Astrocyte (in vitro differentiated cells and primary cell): ENCODE data around the gene PDE6H. TPM values are rescaled to one million over a fixed set of nuclear protein-coding genes. Genes with fewer than 3 reads are reported as not detected.

Experiments
- DNase-seq: peaks from one replicate; pipeline ENCODE4 v3.0.0-alpha.2; 2010; ENCODE audit warnings: low read depth
- FAIRE-seq: peaks from 2 replicates; lab custom pipeline; 2011; peaks lifted over from hg19 to GRCh38; lab: Jason Lieb, UNC
- H2AFZ ChIP-seq: 2 replicates; pipeline ENCODE4 v1.6.0; 2012; ENCODE audit warnings: low read depth, low read length, inconsistent platforms
- H3K27ac ChIP-seq: 2 replicates; pipeline ENCODE4 v1.5.1; 2011; ENCODE audit warnings: low read depth, low read length, inconsistent platforms
- H3K27me3 ChIP-seq: 2 replicates; pipeline ENCODE4 v1.6.0; 2011; ENCODE audit warnings: low read length, inconsistent platforms; ENCODE audit not compliant: insufficient read depth
- H3K36me3 ChIP-seq: 2 replicates; pipeline ENCODE4 v1.5.1; 2011; ENCODE audit warnings: low read length, inconsistent platforms; ENCODE audit not compliant: insufficient read depth
- H3K4me1 ChIP-seq: 2 replicates; pipeline ENCODE4 v1.5.1; 2011; ENCODE audit warnings: low read length, inconsistent platforms; ENCODE audit not compliant: insufficient read depth
- H3K4me2 ChIP-seq: 2 replicates; pipeline ENCODE4 v1.6.0; 2012; ENCODE audit warnings: low read length, inconsistent platforms
- H3K4me3 ChIP-seq: 2 replicates; pipeline ENCODE4 v1.5.1; 2011; ENCODE audit warnings: low read depth, mild to moderate bottlenecking, low read length, inconsistent platforms; ENCODE audit not compliant: insufficient read depth
- H3K79me2 ChIP-seq: 2 replicates; pipeline ENCODE4 v1.6.0; 2012; ENCODE audit warnings: mild to moderate bottlenecking, low read length, inconsistent platforms; ENCODE audit not compliant: insufficient read depth
- H3K9ac ChIP-seq: 2 replicates; pipeline ENCODE4 v1.6.0; 2012; ENCODE audit warnings: mild to moderate bottlenecking, low read length, inconsistent platforms
- H3K9me3 ChIP-seq: 2 replicates; pipeline ENCODE4 v1.5.1; 2012; ENCODE audit warnings: low read depth, mild to moderate bottlenecking, low read length, inconsistent platforms; ENCODE audit not compliant: insufficient read depth
- H4K20me1 ChIP-seq: 2 replicates; pipeline ENCODE4 v1.6.0; 2012; ENCODE audit warnings: low read length, inconsistent platforms; ENCODE audit not compliant: insufficient read depth
- H3K27ac Mint-ChIP-seq: one replicate; pipeline ENCODE4 v1.8.0; 2021; ENCODE audit warnings: mild to moderate bottlenecking, mixed read lengths; ENCODE audit not compliant: unreplicated experiment
- H3K27me3 Mint-ChIP-seq: one replicate; pipeline ENCODE4 v1.8.0; 2021; ENCODE audit warnings: low read depth, mixed read lengths; ENCODE audit not compliant: unreplicated experiment
- H3K36me3 Mint-ChIP-seq: one replicate; pipeline ENCODE4 v1.8.0; 2021; ENCODE audit warnings: low read depth, mixed read lengths; ENCODE audit not compliant: unreplicated experiment
- H3K4me1 Mint-ChIP-seq: one replicate; pipeline ENCODE4 v1.8.0; 2021; ENCODE audit warnings: low read depth, mixed read lengths; ENCODE audit not compliant: unreplicated experiment
- H3K4me3 Mint-ChIP-seq: one replicate; pipeline ENCODE4 v1.8.0; 2021; ENCODE audit warnings: mild to moderate bottlenecking, moderate library complexity, mixed read lengths; ENCODE audit not compliant: unreplicated experiment
- H3K9me3 Mint-ChIP-seq: one replicate; pipeline ENCODE4 v1.8.0; 2021; ENCODE audit warnings: mild to moderate bottlenecking, mixed read lengths; ENCODE audit not compliant: unreplicated experiment
- EZH2 ChIP-seq: IDR thresholded peaks from 2 replicates; pipeline ENCODE4 v1.6.1; 2012; ENCODE audit warnings: mild to moderate bottlenecking, low read length, inconsistent platforms; ENCODE audit not compliant: insufficient read depth
- total RNA-seq: library from RNA; stranded (reverse); gene quantifications from 2 replicates; pipeline ENCODE4 v1.2.1, GENCODE V29; 2021
- TF ChIP-seq, protein P1 (sequence below): IDR thresholded peaks from 2 replicates; pipeline ENCODE4 v1.5.1; 2011; ENCODE audit warnings: low read depth, mild to moderate bottlenecking, inconsistent platforms, low read length, moderate library complexity; ENCODE audit not compliant: insufficient read depth

The PDE6H gene
- total RNA-seq, 1 donor from 2014 or later, result not detected

DNA sequence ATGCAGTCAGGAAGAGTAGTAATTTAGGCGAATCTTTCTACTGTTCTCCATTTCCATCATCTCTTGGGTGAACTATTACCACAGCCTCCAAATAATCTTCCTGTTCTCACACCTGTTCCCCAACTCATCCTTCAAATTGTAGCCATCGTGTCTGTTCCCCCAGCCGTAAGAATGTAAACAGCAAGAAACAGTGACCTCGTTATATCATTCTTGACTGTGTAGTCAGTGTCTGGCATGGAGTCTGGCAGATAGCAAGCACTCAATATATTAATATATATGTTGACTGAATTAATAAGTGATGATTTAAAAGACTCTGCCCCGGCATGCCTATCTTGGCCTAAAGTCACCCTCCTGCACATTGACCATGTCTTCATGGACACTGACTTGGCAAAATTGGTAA lies 20.3 kb downstream of the PDE6H start:
- no peak for TF ChIP-seq EZH2
- TF ChIP-seq, protein P1, sequence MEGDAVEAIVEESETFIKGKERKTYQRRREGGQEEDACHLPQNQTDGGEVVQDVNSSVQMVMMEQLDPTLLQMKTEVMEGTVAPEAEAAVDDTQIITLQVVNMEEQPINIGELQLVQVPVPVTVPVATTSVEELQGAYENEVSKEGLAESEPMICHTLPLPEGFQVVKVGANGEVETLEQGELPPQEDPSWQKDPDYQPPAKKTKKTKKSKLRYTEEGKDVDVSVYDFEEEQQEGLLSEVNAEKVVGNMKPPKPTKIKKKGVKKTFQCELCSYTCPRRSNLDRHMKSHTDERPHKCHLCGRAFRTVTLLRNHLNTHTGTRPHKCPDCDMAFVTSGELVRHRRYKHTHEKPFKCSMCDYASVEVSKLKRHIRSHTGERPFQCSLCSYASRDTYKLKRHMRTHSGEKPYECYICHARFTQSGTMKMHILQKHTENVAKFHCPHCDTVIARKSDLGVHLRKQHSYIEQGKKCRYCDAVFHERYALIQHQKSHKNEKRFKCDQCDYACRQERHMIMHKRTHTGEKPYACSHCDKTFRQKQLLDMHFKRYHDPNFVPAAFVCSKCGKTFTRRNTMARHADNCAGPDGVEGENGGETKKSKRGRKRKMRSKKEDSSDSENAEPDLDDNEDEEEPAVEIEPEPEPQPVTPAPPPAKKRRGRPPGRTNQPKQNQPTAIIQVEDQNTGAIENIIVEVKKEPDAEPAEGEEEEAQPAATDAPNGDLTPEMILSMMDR, result no peak
- Histone ChIP-seq H4K20me1 (no peaks in the 10 kb centered on the region), H3K4me1 (no peaks in the 10 kb centered on the region), H3K27ac (no peak overlapping the region), H3K4me2 (no peak overlapping the region), H3K79me2 (no peaks in the 10 kb centered on the region), H3K4me3 (no peak overlapping the region), H2AFZ (no peak overlapping the region), H3K36me3 (no peaks in the 10 kb centered on the region), H3K27me3 (no peaks in the 10 kb centered on the region), H3K9me3 (no peaks in the 10 kb centered on the region), H3K9ac (no peak overlapping the region)
- H3K9me3 Mint-ChIP-seq, result peaks cover 4% of the 10 kb centered on the region
- H3K4me1 Mint-ChIP-seq, result peaks cover 12% of the 10 kb centered on the region
- H3K36me3 Mint-ChIP-seq, result no peaks in the 10 kb centered on the region
- H3K27ac Mint-ChIP-seq, result peak overlapping the region; percentile 51
- DNase-seq (peak; percentile 24), FAIRE-seq (no peak)
- no peaks in the 10 kb centered on the region for H3K27me3 Mint-ChIP-seq
- no peak overlapping the region for H3K4me3 Mint-ChIP-seq

DNA sequence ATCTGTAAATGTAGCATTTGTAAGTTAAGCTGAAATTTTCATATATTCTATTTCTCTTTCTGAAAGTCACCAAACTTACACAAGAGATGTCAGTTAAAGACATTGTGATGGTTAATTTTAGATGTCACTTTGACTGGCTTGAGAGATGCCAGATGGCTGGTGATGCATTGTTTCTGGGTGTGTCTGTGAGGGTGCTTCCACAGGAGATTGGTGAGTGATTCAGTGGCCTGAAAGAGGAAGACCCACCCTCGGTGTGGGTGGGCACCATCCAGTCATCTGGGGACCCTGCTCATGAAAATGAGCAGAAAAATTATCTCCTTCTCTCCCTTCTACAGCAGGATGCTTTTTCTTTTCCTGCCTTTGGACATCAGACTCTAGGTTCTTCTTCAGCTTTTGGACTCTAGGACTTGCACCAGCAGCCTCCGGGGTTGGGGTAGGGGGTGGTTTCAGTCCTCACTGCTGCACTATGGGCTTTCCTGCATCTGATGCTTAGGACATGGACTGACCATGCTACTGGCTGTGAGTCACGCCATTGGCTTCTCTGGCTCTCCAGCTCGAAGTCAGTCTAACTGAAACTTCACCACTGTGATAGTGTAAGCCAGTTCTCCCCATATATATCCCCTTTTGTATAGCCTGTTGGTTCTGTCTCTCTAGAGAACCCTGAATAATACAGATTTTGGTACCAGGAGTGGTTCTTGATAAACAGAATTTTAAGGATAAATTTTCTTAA lies 20.9 kb downstream of the PDE6H start:
- Histone ChIP-seq H4K20me1 (no peaks in the 10 kb centered on the region), H3K4me1 (no peaks in the 10 kb centered on the region), H3K9me3 (no peaks in the 10 kb centered on the region), H3K79me2 (no peaks in the 10 kb centered on the region), H3K36me3 (no peaks in the 10 kb centered on the region), H3K4me2 (no peak overlapping the region), H3K27ac (no peak overlapping the region), H2AFZ (peak overlapping the region; percentile 24), H3K9ac (no peak overlapping the region), H3K4me3 (no peak overlapping the region), H3K27me3 (no peaks in the 10 kb centered on the region)
- TF ChIP-seq, protein P1, result no peak
- no peak for TF ChIP-seq EZH2
- FAIRE-seq, result peak; percentile 41
- Mint-ChIP-seq H3K27me3 (no peaks in the 10 kb centered on the region), H3K4me3 (no peak overlapping the region), H3K36me3 (no peaks in the 10 kb centered on the region), H3K4me1 (peaks cover 12% of the 10 kb centered on the region), H3K27ac (peak overlapping the region; percentile 51), H3K9me3 (peaks cover 4% of the 10 kb centered on the region)
- DNase-seq, result peak; percentile 62

DNA sequence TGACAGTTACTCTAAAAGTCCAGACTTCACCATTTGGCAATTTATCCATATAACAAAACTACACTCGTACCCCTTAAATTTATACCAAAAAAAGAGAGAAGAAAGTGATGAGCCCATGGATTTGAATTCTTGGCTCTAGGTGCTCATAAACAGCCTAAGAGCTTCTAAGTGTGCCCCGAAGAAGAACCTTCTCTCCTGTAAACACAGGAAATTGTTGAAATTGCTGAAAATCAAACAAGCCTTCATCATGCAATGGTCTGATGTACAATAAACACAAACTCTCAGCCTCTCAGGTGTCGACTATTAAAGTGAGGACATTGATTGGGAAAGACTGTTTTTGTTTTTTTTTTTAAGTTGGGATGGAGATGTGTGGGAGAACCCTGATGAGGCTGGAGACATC lies 21.8 kb downstream of the PDE6H start:
- TF ChIP-seq, protein P1, result no peak
- no peak for TF ChIP-seq EZH2
- no peak overlapping the region for H3K4me2 ChIP-seq
- H3K27me3 ChIP-seq, result no peaks in the 10 kb centered on the region
- H3K27ac ChIP-seq, result no peak overlapping the region
- H2AFZ ChIP-seq, result no peak overlapping the region
- no peaks in the 10 kb centered on the region for H3K36me3 Mint-ChIP-seq
- peaks cover 16% of the 10 kb centered on the region for H3K4me1 Mint-ChIP-seq
- H3K9ac ChIP-seq, result no peak overlapping the region
- DNase-seq (peak; percentile 2), FAIRE-seq (no peak)
- no peak overlapping the region for H3K4me3 Mint-ChIP-seq
- no peaks in the 10 kb centered on the region for H3K79me2 ChIP-seq
- peaks cover 4% of the 10 kb centered on the region for H3K9me3 Mint-ChIP-seq
- H3K27ac Mint-ChIP-seq, result peak overlapping the region; percentile 49
- H3K4me1 ChIP-seq, result no peaks in the 10 kb centered on the region
- H3K9me3 ChIP-seq, result no peaks in the 10 kb centered on the region
- no peaks in the 10 kb centered on the region for H3K36me3 ChIP-seq
- H4K20me1 ChIP-seq, result no peaks in the 10 kb centered on the region
- H3K4me3 ChIP-seq, result no peak overlapping the region
- H3K27me3 Mint-ChIP-seq, result no peaks in the 10 kb centered on the region
